Vagina (tissue), 2 donors: ENCODE measurements around the gene PTPN3.

Experiments used
- CTCF ChIP-seq, 3 experiments: fragments of 450-650 bp in 2 of 3; fragments of 200-600 bp in 1 of 3; sonication (generic) in 1 of 3; IDR thresholded peaks; one replicate each; pipeline ENCODE4 v1.5.1; 2017 to 2019; ENCODE audit warnings: antibody characterized with exemption in 3 of 3, mild to moderate bottlenecking in 2 of 3, moderate library complexity in 2 of 3
- POLR2A ChIP-seq, 2 donors: fragments of 450-650 bp; IDR thresholded peaks; one replicate each; pipeline ENCODE4 v1.6.1; 2017; ENCODE audit warnings: antibody characterized with exemption in 2 of 2, mild to moderate bottlenecking in 2 of 2, moderate library complexity in 2 of 2
- POLR2AphosphoS5 ChIP-seq, 2 donors: sonication (generic); formaldehyde crosslinking; IDR thresholded peaks; one replicate each; pipeline ENCODE4 v1.9.0; 2017; ENCODE audit warnings: antibody characterized with exemption in 2 of 2, mild to moderate bottlenecking in 2 of 2, low read depth in 1 of 2; ENCODE audit not compliant: insufficient read depth in 1 of 2

DNA sequence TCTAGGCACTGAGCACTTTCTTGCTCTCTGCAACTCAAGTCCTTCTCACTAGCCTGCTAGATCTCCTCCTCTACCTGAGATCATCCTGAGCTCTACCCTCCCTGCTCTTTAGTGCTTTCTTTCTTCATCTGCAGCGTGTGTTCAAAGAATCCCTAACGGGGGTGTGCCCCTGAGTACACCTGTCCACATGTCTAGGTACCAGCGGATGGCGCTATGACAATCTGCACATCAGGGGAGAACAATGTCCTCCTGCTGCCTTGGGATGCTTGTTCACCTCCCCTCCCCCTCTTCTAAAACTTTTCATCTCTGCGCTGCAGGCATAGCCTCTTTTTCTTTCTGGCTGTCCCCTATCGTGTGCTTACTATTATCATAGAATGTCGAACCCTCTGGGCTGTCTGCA is 42.7 kb downstream of the PTPN3 start:
- no peak for TF ChIP-seq POLR2A (IDR thresholded peaks at IDR 0.05)
- TF ChIP-seq CTCF (IDR thresholded peaks at IDR 0.05): no peak
- TF ChIP-seq POLR2AphosphoS5 (IDR thresholded peaks at IDR 0.05; ENCODE audit: insufficient read depth in 1 of 2, low read depth in 1 of 2): no peak
